Lower leg skin (tissue), 4 donors: ENCODE results near the gene KCNB1. TPM values are rescaled to one million over a fixed set of nuclear protein-coding genes. Genes with fewer than 3 reads are reported as not detected.

Experiments used
- DNase-seq, 2 donors: peaks; one replicate each; pipeline ENCODE4 v3.0.0-alpha.2; 2019; ENCODE audit warnings: low spot score in 2 of 2
- H3K4me3 ChIP-seq: fragments of 200-600 bp; sonication (generic); 2 replicates; pipeline ENCODE4 v1.5.1; 2017; ENCODE audit warnings: mild to moderate bottlenecking, low read depth; ENCODE audit not compliant: poor library complexity, severe bottlenecking
- CTCF ChIP-seq, 3 donors: fragments of 450-650 bp; IDR thresholded peaks; one replicate each; pipeline ENCODE4 v1.5.1; 2016; ENCODE audit warnings: antibody characterized with exemption in 3 of 3, mild to moderate bottlenecking in 3 of 3, moderate library complexity in 2 of 3
- POLR2A ChIP-seq, 2 donors: fragments of 450-650 bp; IDR thresholded peaks; one replicate each; pipeline ENCODE4 v1.6.1; 2016 to 2017; ENCODE audit warnings: antibody characterized with exemption in 2 of 2, mild to moderate bottlenecking in 1 of 2, moderate library complexity in 1 of 2
- WGBS, 2 donors: methylation state at CpG; one replicate each; pipeline ENCODE4 v1.1.5; 2018; 5-methylcytosine and 5-hydroxymethylcytosine counted together
- intact Hi-C: fragments of 100-400 bp; cut with DNase I; formaldehyde crosslinking; loops from one replicate; pipeline ENCODE4 v1.15.0; 2023; ENCODE audit warnings: low total_unique reads
- total RNA-seq, 4 donors: library from RNA; depleted of rRNA; stranded (reverse); fragments of >200 nt; gene quantifications; one replicate each; pipeline ENCODE4 v1.1.0, GENCODE V29; 2016

KCNB1 gene
- total RNA-seq, 4 donors from 2014 or later, result 0.30 to 5.2 (median 0.81) TPM

- TF ChIP-seq CTCF (IDR thresholded peaks at IDR 0.05), result no peak
- TF ChIP-seq POLR2A (IDR thresholded peaks at IDR 0.05), result no peak
- DNase-seq, result no peak
- WGBS, 2 donors, result 44 to 65% methylated on average over 1 of the region's 1 CpG
- no peak overlapping the region for H3K4me3 ChIP-seq
- intact Hi-C loops, result no loop called here
Observed at GRCh38 chr20:49385465-49385864, 97.0 kb downstream of the KCNB1 start.

- TF ChIP-seq POLR2A (IDR thresholded peaks at IDR 0.05) (no peak), CTCF (IDR thresholded peaks at IDR 0.05) (no peak)
- intact Hi-C loops, result no loop called here
- WGBS, 2 donors, result 56 to 57% methylated on average over 16 of the region's 16 CpGs
- H3K4me3 ChIP-seq, result no peak overlapping the region
- no peak for DNase-seq
Observed at GRCh38 chr20:49384437-49385434, 97.7 kb downstream of the KCNB1 start.

GRCh38 chr20:49381558-49382493, 100.6 kb downstream of the KCNB1 start:
- DNase-seq, result peak; percentile 62 to 93
- WGBS, 2 donors, result 47 to 61% methylated on average over 14 of the region's 14 CpGs
- intact Hi-C loops, result no loop called here
- TF ChIP-seq POLR2A (IDR thresholded peaks at IDR 0.05) (no peak), CTCF (IDR thresholded peaks at IDR 0.05) (no peak)
- H3K4me3 ChIP-seq, result no peak overlapping the region

- 50% methylated on average over 6 of the region's 6 CpGs for WGBS, 2 donors
- H3K4me3 ChIP-seq, result no peak overlapping the region
- intact Hi-C loops, result no loop called here
- DNase-seq, result no peak
- TF ChIP-seq POLR2A (IDR thresholded peaks at IDR 0.05) (no peak), CTCF (IDR thresholded peaks at IDR 0.05) (no peak)
Observed at GRCh38 chr20:49380337-49380780, 102.1 kb downstream of the KCNB1 start.

- 80 to 84% methylated on average over 7 of the region's 7 CpGs for WGBS, 2 donors
- DNase-seq, result no peak
- no peak overlapping the region for H3K4me3 ChIP-seq
- TF ChIP-seq POLR2A (IDR thresholded peaks at IDR 0.05) (no peak), CTCF (IDR thresholded peaks at IDR 0.05) (no peak)
- intact Hi-C loops, result no loop called here
Observed at GRCh38 chr20:49379338-49379737, 103.1 kb downstream of the KCNB1 start.
